Cardiac muscle cell (in vitro differentiated cells and primary cell): ENCODE data around the gene RNPEP. TPM values are rescaled to one million over a fixed set of nuclear protein-coding genes. Genes with fewer than 3 reads are reported as not detected.
A peak's percentile ranks its signal among the peaks of the same experiment; 100 is the strongest.

ENCODE experiments used
- DNase-seq, 2 donors: peaks; one replicate each; pipeline versions ENCODE4 v3.0.0 to v3.0.0-alpha.2; 2010 to 2017; ENCODE audit warnings: low read depth in 1 of 2, low spot score in 1 of 2
- H3K27ac ChIP-seq: fragments of 200-600 bp; sonication (generic); 2 replicates; pipeline ENCODE4 v1.5.1; 2016
- H3K27me3 ChIP-seq: fragments of 200-600 bp; sonication (generic); 2 replicates; pipeline ENCODE4 v1.6.0; 2016; ENCODE audit warnings: control low read depth
- H3K36me3 ChIP-seq: fragments of 200-600 bp; sonication (generic); 2 replicates; pipeline ENCODE4 v1.5.1; 2016; ENCODE audit warnings: control low read depth
- H3K4me1 ChIP-seq: fragments of 200-600 bp; sonication (generic); 2 replicates; pipeline ENCODE4 v1.8.1; 2017; ENCODE audit warnings: low read depth, mild to moderate bottlenecking, mixed run types
- H3K4me3 ChIP-seq: fragments of 200-600 bp; sonication (generic); 2 replicates; pipeline ENCODE4 v1.5.1; 2016; ENCODE audit warnings: mild to moderate bottlenecking
- H3K9me3 ChIP-seq: fragments of 200-600 bp; sonication (generic); 2 replicates; pipeline ENCODE4 v1.5.1; 2017; ENCODE audit warnings: low read depth, mild to moderate bottlenecking, control low read depth
- polyA plus RNA-seq: library from polyadenylated mRNA; unstranded; fragments of >200 nt; fragmentation: Nextera tagmentation; extraction: Ambion mirVana; gene quantifications from 2 replicates; pipeline ENCODE4 v1.2.1, GENCODE V29; 2016
- total RNA-seq: library from RNA; depleted of rRNA; stranded (reverse); fragments of >200 nt; gene quantifications from 2 replicates; pipeline ENCODE4 v1.2.3, GENCODE V29; 2016
- TF ChIP-seq, protein P1 (sequence below): IDR thresholded peaks from 2 replicates; pipeline ENCODE4 v1.5.1; 2012; ENCODE audit warnings: low read depth, mild to moderate bottlenecking, low read length

RNPEP gene
- total and polyA plus RNA-seq, 2 experiments from 2014 or later, result 52.6 to 56.6 TPM

DNA sequence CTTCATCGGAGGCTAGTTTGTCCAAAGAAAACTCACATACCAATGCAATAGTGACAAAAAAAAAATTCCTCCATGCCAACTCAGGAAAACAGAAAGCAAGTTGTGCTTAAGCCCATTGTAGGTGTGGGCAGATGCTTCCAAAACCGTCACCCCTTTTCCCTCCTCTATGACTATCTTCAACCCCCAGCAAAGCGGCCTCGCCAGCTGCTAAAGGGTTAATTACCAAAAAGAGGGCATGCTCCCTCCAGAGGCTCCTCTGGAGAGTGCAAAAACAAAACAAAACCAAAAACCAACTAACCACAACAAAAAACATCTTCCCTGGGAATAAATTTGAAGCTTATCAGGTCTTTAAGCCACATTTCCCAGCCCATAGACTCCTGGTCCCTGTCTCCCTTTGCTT, 37.3 kb upstream of the RNPEP start:
- TF ChIP-seq, protein P1, sequence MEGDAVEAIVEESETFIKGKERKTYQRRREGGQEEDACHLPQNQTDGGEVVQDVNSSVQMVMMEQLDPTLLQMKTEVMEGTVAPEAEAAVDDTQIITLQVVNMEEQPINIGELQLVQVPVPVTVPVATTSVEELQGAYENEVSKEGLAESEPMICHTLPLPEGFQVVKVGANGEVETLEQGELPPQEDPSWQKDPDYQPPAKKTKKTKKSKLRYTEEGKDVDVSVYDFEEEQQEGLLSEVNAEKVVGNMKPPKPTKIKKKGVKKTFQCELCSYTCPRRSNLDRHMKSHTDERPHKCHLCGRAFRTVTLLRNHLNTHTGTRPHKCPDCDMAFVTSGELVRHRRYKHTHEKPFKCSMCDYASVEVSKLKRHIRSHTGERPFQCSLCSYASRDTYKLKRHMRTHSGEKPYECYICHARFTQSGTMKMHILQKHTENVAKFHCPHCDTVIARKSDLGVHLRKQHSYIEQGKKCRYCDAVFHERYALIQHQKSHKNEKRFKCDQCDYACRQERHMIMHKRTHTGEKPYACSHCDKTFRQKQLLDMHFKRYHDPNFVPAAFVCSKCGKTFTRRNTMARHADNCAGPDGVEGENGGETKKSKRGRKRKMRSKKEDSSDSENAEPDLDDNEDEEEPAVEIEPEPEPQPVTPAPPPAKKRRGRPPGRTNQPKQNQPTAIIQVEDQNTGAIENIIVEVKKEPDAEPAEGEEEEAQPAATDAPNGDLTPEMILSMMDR, result peak; percentile 38
- H3K4me1 ChIP-seq, result peaks cover 54% of the 10 kb centered on the region
- peaks cover 3% of the 10 kb centered on the region for H3K36me3 ChIP-seq
- peak overlapping the region; percentile 100 for H3K27ac ChIP-seq
- H3K9me3 ChIP-seq, result no peaks in the 10 kb centered on the region
- H3K4me3 ChIP-seq, result peak overlapping the region; percentile 56
- H3K27me3 ChIP-seq, result no peaks in the 10 kb centered on the region
- peak in 1 of 2 donors; percentile 28 for DNase-seq

DNA sequence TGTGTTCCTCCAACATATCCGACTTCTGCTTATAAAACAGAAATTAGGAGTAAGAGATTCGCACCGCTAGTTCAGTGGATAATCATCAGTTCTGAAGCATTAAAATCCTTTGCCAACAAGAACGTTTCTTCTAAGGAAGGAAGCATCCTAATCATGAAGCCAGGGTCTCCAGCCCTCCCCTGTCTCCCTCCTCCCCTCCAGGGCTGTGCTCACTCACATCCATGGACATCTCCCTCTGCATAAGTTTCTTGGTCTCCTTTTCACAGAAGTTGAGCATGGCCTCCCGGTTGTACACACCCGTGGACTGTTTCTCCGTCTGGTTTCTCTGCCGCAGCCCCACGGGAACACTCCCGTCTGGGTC, 36.6 kb upstream of the RNPEP start:
- Histone ChIP-seq H3K27me3 (no peaks in the 10 kb centered on the region), H3K36me3 (peaks cover 3% of the 10 kb centered on the region), H3K27ac (peak overlapping the region; percentile 100), H3K4me1 (peaks cover 51% of the 10 kb centered on the region), H3K9me3 (no peaks in the 10 kb centered on the region), H3K4me3 (peak overlapping the region; percentile 56)
- no peak for DNase-seq
- TF ChIP-seq, protein P1, result no peak

DNA sequence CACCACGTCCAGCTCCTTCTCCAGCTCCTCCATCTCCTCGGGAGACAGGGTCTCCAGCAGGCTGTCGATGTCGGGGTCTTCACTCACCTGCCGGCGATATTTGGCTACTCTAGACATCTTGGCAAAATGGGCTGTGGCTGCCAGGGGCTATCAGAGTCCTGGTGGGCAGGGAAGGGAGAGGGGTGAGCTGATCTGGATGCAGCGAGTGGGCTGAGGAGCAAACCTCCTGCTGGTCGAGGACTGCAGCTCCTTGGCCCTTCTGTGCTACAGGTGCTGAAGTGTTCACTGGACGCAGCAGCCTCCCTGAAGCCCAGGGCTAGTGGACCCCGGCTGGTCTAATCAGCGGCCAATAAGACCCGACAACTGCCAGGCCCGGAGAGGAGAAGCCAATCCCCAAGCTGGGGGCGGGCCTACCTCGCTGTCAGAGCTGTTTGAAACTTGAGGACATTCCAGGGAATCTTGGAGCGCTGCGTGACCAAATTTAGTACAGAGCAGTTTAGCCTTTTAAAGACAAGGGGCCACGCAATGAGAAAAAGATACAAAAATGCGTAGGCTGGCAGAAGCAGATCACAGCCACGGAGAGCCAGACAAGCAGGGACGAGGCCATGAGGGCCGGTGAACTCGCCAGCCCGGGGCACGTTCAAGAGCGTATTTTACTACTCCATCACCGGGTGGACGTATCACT, 36.1 kb upstream of the RNPEP start, which contains the start of gene LMOD1:
LMOD1 (minus strand) TSS at position 325 of the 685 bp plus-strand sequence; CDS start at position 117, 208 bp downstream.
- peak; percentile 92 to 98 for DNase-seq
- H3K9me3 ChIP-seq, result no peaks in the 10 kb centered on the region
- H3K4me1 ChIP-seq, result peaks cover 47% of the 10 kb centered on the region
- H3K36me3 ChIP-seq, result peaks cover 3% of the 10 kb centered on the region
- no peaks in the 10 kb centered on the region for H3K27me3 ChIP-seq
- peak within 1 kb of the TSS; percentile 56 for H3K4me3 ChIP-seq
- H3K27ac ChIP-seq, result peak within 1 kb of the TSS; percentile 100
- TF ChIP-seq, protein P1, result no peak

DNA sequence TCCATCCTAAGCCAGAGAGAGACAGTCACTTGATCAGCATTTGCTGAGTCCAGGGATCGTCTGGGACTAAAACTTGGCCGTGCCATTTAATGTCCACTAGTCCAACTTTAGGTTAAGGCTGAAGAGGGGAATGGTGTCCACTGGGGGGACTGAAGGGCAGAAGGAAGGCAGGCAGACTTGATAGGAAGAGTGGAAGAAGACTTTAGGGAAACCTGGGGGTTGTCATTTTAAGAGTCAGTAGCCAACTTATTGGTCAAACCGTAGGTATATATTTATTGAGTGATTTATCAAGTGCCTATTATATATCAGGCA, 34.8 kb upstream of the RNPEP start:
- peak overlapping the region; percentile 100 for H3K27ac ChIP-seq
- TF ChIP-seq, protein P1, result no peak
- H3K4me1 ChIP-seq, result peaks cover 36% of the 10 kb centered on the region
- DNase-seq, result no peak
- H3K27me3 ChIP-seq, result no peaks in the 10 kb centered on the region
- no peaks in the 10 kb centered on the region for H3K9me3 ChIP-seq
- peaks cover 3% of the 10 kb centered on the region for H3K36me3 ChIP-seq
- H3K4me3 ChIP-seq, result no peak overlapping the region

DNA sequence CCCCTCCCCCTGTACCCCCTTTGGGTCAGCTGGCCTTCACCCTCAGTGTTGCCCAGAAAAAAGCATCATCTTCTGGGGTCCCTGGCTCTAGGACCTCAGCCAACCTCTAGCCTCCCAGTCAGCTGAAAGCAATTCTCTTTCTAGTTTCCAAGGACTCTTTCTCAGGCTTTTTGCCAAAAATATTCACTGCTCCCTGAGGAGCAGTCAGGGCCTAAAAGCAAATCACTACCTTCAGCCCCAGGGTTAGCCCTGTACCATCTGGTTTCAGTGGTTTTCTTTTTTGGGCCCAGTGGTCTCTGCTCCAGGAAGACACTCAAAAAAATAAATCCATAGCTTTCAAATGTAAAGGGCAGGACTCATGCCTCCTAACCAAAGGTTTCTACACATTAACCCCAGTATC, 33.0 kb upstream of the RNPEP start:
- no peaks in the 10 kb centered on the region for H3K9me3 ChIP-seq
- TF ChIP-seq, protein P1, result no peak
- H3K27me3 ChIP-seq, result no peaks in the 10 kb centered on the region
- H3K27ac ChIP-seq, result no peak overlapping the region
- H3K36me3 ChIP-seq, result peaks cover 3% of the 10 kb centered on the region
- peaks cover 19% of the 10 kb centered on the region for H3K4me1 ChIP-seq
- DNase-seq, result no peak
- H3K4me3 ChIP-seq, result no peak overlapping the region
